Head of caudate nucleus (tissue), 42 donors: ENCODE results near the gene LRP1B.
"Not testable (repeated sequence)": the region's sequence is repeated elsewhere in the genome, so short reads cannot be mapped to it uniquely, and the experiment has no call there.

ENCODE experiments used
- DNase-seq, 42 donors: peaks; one replicate each; pipeline versions ENCODE4 v3.0.0 to v3.0.0-alpha.2; 2020 to 2021; ENCODE audit warnings: mixed read lengths in 7 of 42
- intact Hi-C: fragments of 100-400 bp; cut with DNase I; formaldehyde crosslinking; loops from one replicate; pipeline ENCODE4 v1.15.0; 2022

Gene LRP1B

DNA sequence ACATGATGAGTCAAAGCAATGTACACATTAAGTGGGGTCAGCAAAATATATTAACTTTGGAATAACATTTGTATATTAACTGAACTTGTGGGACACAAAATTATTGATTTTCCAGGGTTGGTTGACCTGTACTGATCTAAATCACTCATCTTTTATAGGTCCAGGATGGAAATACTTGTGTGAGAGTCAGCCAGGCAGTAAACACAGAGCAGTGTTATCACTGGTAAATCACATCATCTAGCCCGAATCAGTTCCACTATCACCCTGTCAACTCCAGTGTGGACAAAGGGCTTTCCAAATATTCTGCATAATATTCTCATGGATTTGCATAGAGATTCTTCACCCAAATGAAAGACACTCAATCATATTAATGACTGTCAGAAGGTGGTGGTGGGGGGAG, 295.7 kb downstream of the LRP1B start:
- DNase-seq: no peak
- intact Hi-C loops: no loop called here

DNA sequence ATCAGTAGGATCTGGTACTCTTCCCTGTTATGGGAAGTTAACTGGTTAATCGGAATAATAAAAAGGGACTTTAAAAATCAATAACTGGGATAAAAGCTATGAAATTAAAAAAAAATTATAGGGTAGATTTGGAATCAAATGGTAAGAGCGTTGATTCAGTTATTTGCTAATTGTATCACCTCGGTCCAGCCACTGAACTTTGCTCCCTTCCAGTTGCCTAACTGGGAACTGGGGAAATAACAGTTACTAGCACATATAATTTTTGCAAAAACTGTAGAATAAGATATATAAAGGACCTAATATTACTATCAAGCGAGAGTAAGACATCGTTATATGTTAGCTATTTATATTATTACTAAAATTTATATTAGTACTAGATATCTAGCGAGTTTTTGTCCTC, 302.1 kb downstream of the LRP1B start:
- intact Hi-C loops: no loop called here
- DNase-seq: no peak

DNA sequence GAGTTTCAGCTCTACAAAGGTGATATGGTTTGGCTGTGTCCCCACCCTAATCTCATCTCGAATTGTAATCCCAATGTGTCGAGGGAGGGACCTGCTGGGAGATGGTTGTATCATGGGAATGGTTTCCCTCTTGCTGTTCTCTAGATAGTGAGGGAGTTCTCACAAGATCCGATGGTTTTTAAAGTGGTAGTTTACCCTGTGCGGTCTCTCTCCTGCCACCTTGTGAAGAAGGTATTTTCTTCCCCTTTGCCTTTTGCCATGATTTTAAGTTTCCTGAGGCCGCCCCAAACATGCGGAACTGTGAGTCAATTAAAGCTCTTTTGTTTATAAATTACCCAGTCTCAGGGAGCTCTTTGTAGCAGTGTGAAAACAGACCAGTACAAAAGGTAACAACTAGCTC, 306.0 kb downstream of the LRP1B start:
- no peak for DNase-seq
- intact Hi-C loops: no loop called here

DNA sequence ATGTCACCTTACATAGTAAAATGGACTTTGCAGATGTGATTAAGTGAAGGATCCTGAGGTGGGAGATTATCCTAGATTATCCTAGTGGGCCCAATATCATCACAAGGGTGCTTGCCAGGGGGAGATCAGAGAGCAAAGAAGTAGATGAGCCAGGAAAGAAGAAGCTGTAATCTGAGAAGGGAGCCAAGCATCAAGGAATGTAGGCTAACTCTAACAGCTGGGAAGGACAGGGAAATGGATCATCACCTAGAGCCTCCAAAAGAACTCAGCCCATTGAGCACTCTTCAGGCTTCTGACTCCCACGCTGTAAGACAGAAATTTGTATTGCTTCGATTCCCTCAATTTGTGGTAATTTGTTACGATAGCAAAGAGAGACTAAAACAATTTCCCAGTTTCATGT, 309.9 kb downstream of the LRP1B start:
- intact Hi-C loops: no loop called here
- DNase-seq: no peak

DNA sequence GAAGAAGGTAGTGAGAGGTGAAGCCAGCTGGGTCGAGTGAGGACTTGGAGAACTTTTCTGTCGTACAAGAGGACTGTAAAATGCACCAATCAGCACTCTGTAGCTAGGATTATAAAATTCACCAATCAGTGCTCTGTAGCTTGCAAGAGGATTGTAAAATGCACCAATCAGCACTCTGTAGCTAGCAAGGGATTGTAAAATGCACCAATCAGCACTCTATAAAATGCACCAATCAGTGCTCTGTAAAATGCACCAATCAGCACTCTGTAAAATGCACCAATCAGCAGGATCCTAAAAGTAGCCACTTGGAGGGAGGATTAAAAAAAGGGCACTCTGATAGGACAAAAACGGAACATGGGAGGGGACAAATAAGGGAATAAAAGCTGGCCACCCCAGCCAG, 315.5 kb downstream of the LRP1B start:
- DNase-seq, intact Hi-C loops: not testable (repeated sequence)

DNA sequence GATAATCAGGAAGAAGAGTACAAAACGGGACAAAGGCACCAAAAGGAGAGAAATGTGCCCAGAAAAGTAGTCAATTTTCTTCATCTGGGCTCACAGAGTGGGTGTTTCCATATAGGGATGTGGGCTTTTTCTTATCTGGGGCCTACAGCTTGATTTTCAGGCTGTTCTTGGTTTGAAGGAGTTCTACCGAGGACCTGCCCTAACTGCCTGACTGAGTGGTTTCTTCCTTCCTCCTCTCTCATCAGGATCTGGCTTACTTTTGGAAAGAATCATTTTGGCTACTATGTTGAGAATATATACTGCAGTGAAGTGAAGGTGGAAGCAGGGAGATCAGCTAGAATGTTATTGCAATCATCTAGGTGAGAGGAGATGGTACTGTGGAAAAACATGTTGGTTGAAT, 316.7 kb downstream of the LRP1B start:
- intact Hi-C loops: no loop called here
- no peak for DNase-seq

DNA sequence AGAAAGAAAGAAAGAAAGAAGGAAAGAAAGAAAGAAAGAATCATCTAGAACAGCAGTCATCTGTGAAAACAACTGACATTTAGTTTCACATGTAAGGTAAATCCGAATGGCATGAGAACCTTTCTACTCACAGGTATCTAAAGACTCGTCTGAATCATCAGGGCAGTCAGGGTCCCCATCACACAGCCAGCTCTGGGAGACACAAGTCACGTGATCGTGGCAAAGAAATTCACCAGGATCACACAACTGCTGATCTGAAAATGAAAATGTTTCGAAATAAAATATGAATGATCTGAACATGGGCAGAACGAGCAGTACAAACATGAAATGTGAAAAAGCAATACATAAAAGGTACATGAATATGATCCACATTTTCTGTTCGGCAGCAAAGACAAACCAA, 320.7 kb downstream of the LRP1B start:
- intact Hi-C loops: no loop called here
- no peak for DNase-seq

DNA sequence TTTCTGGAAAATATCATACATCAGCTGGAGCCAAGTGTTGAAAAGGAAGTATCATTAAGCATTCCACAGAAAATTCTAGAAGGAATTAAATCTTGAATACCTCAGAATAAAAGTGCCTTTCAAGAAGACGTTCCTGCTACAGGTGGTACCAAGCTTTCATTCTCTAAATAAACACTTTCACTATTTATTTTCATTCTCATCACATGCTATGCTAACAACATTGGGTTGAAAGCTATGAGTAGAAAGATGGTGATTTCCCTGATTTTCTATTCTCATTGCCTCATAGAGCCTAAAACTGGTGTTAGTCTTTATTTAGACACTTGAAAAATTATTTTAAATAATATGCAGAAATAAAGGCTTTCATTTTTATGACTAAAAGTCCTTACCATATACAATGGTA, 324.7 kb downstream of the LRP1B start:
- intact Hi-C loops: no loop called here
- DNase-seq: no peak

DNA sequence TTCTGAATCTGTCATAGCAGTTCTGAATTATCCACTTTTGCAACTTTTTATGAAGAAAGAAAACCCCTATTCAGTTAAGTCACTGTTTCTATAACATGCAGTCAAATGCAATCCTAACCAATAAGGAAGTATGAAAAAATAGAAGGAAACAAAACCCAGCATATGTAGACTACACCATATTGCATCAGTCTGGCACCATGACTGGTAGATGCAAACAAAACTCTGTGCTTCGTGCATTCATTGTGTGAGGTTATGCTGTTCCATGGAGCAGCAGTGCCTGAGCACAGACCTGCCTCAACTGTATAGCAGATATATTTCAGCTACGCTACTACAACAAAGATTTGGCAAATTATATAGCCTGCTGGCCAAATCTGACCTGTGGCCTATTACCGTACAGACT, 325.5 kb downstream of the LRP1B start:
- no peak for DNase-seq
- intact Hi-C loops: no loop called here

DNA sequence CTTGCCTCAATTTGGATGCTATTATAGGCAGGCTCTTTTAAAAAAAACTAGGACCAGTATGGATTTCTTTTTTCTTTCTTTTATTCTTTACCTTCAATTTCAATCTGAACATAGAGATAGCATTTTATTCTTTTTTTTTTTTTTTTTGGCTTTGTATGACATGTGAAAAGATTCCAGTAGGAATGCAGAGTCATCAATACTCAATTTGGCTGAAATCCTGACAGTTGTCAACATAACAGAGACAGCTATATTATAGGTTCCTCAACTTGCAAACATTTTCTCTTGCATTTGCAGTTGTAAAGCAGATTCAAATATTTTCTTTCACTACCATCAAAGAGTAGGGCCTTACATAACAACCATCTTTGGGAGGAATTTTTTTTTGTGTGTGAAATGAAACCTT, 334.4 kb downstream of the LRP1B start:
- no peak for DNase-seq
- intact Hi-C loops: no loop called here

DNA sequence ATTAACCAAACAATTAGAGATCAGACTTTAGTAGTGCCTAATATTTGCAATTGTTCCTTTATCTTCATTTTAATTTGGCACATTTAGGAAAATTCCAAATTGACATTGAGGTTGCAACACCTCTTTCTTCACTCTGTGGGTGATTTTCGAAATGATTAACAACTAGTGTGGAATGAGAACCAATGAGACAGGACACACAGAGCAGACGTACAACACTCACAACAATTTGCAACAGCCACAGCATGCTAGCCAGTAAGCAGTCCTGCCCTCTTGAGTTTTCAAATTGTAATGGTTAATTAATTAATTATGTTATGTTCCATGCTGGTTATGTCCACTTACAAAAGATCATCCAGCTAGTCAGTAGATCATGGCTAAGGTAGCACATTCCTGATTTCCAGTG, 339.3 kb downstream of the LRP1B start:
- no peak for DNase-seq
- intact Hi-C loops: no loop called here

DNA sequence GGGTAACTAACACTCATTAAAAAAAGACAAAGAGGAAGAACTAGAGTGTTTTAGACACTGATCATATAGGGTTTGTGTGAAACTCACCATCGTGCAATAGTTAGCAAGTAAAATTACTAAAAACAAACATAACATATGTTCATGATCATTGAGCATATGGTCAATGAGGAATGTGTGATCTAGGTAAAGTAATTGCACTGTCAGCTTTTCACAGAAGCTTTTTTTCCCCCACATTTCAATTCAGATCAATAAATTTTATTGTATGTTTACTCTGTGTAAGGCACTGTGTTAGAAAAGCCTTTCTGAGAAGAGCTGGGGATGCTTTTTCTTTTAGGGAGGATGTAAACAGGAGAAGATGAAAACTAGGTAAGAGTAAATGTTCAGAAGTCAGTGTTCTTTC, 348.2 kb downstream of the LRP1B start:
- no peak for DNase-seq
- intact Hi-C loops: no loop called here

DNA sequence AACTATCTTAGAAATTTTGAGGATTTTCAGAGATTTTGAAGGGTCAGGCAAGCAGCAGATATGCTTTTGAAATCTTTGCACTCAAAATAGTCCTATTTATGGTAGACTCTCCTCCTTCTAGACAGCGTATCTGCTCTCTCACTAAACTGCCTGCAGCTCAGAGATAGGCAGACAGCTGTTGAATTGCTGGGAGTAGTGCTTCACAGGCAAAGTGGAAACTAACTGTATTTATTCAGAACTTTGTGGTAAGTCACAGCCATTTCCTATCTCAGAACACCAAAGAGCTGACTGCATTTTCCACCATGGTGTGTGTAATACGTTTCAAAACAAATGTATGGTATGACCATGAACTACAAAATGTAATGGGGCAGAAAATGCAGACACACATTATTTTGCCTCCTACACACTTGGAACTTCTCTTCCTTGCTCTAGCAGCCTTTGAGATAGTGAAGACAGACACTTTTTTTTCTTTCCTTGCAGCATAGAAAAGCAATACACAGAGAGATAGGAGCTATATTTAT, 352.4 kb downstream of the LRP1B start:
- intact Hi-C loops: no loop called here
- DNase-seq: peak in 4 of 42 donors; percentile 7 to 37 (median 28)

DNA sequence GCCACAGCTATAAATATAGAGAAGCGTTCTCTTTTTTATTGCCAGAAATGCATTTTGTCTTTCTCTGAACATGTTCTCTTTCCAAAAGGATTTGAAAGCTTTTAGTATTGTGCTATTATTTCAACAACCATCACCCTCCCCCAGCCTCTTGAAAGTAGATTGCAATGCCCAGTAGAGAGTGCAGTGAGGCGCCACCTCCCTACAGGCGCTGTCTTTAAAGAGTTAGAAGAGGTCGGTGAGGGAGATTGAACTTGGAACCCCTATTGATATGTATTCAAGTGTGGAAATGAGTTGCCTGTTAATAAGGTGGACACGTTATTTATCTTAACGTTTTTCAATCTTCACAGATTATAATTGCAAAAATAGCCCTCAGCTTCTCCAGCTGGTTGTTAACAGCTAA, 360.3 kb downstream of the LRP1B start:
- intact Hi-C loops: no loop called here
- DNase-seq: no peak

DNA sequence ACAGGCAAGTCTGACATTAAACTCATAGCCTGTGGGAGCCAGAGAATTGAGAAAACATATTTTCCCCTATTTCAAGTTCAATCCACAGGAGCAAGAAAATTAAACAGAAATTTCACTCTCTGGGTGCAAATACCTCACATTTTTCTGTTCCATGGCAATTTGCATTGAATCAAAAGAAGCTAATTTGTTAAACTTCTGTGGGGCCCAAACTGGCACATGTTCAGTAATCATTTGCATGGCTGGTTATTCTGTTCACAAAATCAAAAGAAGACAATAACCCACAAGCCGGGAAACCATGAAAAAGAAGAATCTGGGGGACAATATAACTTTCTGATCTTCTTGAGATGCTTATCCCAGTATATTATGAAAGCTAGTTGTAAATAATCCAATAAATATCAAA, 363.1 kb downstream of the LRP1B start:
- no peak for DNase-seq
- intact Hi-C loops: no loop called here

DNA sequence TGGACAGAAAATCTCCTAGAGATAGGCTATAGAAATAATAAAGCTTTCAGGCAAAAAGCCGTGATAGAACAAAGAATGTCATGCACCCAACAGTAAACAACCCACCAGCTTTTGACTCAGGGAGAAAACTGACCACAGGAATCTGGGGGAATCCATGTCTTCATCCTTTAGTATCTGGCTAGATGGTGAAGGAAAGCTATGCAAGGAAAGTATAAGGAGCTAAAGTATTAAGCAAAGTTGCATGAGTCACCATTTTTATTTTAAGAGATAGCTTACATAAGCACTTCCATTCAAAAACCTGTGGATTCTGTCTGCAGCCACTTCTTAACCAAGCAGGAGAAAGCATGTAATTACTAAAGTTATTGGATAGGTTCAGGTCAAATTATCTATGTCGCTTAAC, 363.8 kb downstream of the LRP1B start:
- intact Hi-C loops: no loop called here
- DNase-seq: peak in 1 of 42 donors; percentile 11

DNA sequence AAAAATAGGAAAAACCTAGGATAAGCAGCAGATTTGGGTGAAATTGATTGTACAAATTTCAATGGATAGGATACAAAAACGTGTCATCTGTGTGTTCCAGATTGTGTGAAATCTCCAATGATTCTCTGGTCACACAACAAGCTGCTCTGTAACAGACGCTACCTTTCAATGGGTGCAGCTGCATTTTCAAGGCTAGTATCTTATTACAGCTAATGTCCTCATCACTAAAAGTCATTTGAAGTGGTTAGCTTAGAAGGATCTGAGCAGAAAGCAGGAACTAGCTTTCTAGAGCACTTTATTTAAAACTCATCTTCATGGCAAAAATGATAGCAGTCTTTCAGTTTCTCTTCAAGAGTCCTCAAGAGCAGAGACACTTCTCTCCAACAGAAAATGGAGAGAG, 364.6 kb downstream of the LRP1B start:
- DNase-seq: no peak
- intact Hi-C loops: no loop called here

DNA sequence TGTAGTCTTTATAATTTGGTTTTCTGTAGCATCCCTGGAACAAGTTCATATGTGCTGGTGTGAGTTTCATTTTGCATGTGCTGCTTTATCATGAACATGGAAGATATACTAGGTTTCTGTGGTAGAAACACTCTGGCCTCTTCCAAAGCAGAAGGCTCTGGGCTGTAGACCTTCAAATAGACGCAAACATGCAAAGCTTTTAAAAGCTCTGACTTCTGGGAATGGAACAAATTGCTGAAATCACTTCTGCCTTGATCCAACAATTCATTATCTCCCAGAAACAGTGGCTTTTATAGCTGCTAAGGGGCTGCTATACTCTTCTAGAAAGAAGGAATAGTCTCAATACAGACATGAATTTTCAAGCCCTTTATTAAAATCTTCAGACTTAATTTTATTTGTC, 382.2 kb downstream of the LRP1B start:
- intact Hi-C loops: no loop called here
- DNase-seq: no peak

DNA sequence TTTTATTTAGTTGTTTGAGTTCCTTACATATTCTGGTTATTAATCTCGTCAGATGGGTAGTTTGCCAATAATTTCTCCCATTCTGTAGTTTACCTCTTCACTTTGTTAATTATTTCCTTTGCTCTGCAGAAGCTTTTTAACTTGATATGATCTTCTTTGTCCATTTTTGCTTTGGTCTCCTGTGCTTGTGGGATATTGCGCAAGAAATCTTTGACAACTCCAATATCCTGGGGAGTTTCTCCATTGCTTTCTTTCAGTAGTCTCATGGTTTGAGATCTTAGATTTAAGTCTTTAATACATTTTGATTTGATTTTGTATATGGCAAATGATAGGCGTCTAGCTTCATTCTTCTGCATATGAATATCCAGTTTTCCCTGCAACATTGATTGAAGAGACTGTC, 389.2 kb downstream of the LRP1B start:
- intact Hi-C loops: no loop called here
- no peak for DNase-seq

DNA sequence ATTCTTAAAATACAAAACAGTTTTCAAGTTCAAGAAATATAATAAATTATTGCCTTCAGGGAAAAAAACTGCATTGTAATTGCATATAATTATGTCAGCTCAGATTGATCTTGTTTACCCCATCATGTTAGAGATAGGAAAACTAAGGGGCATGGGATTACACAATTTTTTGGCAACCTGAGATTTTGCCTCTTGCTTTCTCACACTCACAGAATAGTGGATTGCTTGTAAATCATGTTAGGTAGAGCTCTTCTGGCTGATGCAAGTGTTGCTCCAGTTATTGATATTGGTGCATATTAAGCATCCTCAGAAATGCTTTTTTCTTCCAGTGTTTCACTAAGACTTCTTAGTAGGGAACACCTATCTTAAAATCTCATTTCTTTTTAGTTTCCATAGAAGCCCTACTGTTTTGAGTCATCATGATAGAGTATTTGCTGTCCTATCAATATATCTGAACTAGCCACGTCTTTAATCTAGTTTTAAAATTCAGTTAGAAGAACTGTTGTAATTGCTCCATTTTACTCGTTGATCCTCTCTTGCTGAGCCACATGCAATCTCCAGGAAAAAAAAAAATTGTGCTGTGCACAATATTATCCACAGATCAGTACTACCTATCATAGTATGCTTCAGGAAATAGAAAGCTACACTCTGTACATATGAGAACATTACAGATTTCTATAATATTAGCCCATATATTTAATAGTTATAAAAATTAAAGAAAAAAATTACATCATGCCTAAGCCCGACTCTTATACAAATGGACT, 393.1 kb downstream of the LRP1B start:
- intact Hi-C loops: no loop called here
- DNase-seq: no peak

DNA sequence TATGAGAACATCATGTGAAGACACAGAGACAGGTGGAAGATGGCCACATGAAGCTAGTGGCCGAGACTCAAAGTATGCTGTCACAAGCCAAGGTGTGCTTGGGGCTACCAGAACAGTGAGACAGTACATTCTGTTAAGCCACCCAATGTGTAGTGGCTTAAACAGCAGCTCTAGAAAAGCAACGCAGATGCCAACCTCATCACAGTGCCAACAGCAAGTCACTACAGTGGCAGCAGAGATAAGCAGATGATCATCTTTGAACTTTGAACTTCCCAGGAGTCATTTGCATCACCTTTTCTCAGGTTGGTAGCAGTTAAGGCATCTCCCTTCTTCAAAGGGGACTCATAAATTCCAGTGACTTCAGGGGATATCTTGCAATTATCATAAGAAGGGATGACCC, 394.4 kb downstream of the LRP1B start:
- intact Hi-C loops: no loop called here
- DNase-seq: no peak

DNA sequence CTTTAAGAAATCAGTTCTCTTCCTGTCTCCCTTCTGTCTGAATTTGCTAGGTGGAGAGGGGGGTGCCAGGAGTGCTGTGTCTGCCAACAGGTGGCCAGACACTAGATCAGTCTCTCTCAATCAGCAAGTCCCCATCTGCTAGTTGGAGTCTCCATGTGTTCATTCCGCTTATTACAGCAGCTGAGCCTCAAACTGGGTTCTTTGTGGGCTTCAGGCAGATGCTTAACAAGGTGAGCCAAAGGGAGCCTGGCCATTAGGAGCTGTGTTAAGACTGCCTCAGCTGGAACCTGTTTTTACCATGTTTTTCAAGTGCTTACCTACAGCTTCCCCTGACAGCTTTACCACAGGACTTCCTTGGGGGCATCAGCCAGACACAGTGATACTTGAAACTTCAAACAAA, 401.9 kb downstream of the LRP1B start:
- intact Hi-C loops: no loop called here
- DNase-seq: no peak
